SK-N-SH (cell line): ENCODE data around the gene WWOX. TPM values are rescaled to one million over a fixed set of nuclear protein-coding genes. Genes with fewer than 3 reads are reported as not detected.

Source experiments
- CTCF ChIA-PET: fragments of 300-600, 350-600 bp; formaldehyde crosslinking; extraction: SDS; loops from one replicate; lab custom pipeline; 2021; lab: Yijun Ruan, JAX
- POLR2A ChIA-PET: fragments of 350-600 bp; sonication (Branson Sonifier 250); formaldehyde crosslinking; extraction: SDS; loops from one replicate; lab custom pipeline; 2020; ENCODE audit warnings: antibody characterized with exemption, inconsistent platforms; lab: Yijun Ruan, JAX
- DNase-seq: peaks from one replicate; pipeline ENCODE4 v3.0.0; 2012
- H2AFZ ChIP-seq: fragments of 200-600 bp; sonication (generic); 2 replicates; pipeline ENCODE4 v1.8.1; 2016; ENCODE audit warnings: antibody characterized with exemption, mild to moderate bottlenecking, low read depth
- H3F3A ChIP-seq: fragments of 200-600 bp; sonication (generic); replicated peaks from 2 replicates; pipeline ENCODE3; 2016; ENCODE audit warnings: antibody characterized with exemption, mild to moderate bottlenecking; ENCODE audit not compliant: insufficient read depth
- H3K27ac ChIP-seq, 2 experiments: fragments of 200-500 bp in 1 of 2; fragments of 200-600 bp in 1 of 2; sonication (Bioruptor generic) in 1 of 2; sonication (generic), shearing (Covaris generic) in 1 of 2; 2 replicates each; pipeline versions ENCODE4 v1.5.1 to v1.6.1; 2014 to 2016; ENCODE audit warnings: low read depth in 2 of 2, inconsistent platforms in 1 of 2, low read length in 1 of 2, mild to moderate bottlenecking in 1 of 2, mixed read lengths in 1 of 2
- H3K27me3 ChIP-seq: fragments of 200-600 bp; sonication (generic), shearing (Covaris generic); 2 replicates; pipeline ENCODE4 v1.6.1; 2016; ENCODE audit warnings: mixed run types; ENCODE audit not compliant: insufficient read depth
- H3K36me3 ChIP-seq, 2 experiments: fragments of 200-500 bp in 1 of 2; fragments of 200-600 bp in 1 of 2; sonication (Bioruptor generic) in 1 of 2; sonication (generic) in 1 of 2; replicated peaks in 1 of 2; 2 replicates each; pipeline versions ENCODE3 to v1.5.1; 2014 to 2016; ENCODE audit warnings: low read length in 1 of 2, mild to moderate bottlenecking in 1 of 2; ENCODE audit not compliant: insufficient read depth in 2 of 2, control insufficient read depth in 1 of 2
- H3K4me1 ChIP-seq, 2 experiments: fragments of 200-500 bp in 1 of 2; fragments of 200-600 bp in 1 of 2; sonication (Bioruptor generic) in 1 of 2; sonication (generic), shearing (Covaris generic) in 1 of 2; 2 replicates each; pipeline versions ENCODE4 v1.5.1 to v1.6.1; 2014 to 2016; ENCODE audit warnings: low read depth in 1 of 2, low read length in 1 of 2, mixed run types in 1 of 2; ENCODE audit not compliant: insufficient read depth in 2 of 2, control insufficient read depth in 1 of 2
- H3K4me2 ChIP-seq: fragments of 200-600 bp; sonication (generic), shearing (Covaris generic); 2 replicates; pipeline ENCODE4 v1.6.1; 2017; ENCODE audit warnings: mixed run types
- H3K4me3 ChIP-seq, 2 experiments: fragments of 200-500 bp in 1 of 2; fragments of 200-600 bp in 1 of 2; sonication (Bioruptor generic) in 1 of 2; sonication (generic), shearing (Covaris generic) in 1 of 2; 2 replicates each; pipeline versions ENCODE4 v1.5.1 to v1.8.1; 2014 to 2016; ENCODE audit warnings: low read depth in 2 of 2, inconsistent platforms in 1 of 2, low read length in 1 of 2, mild to moderate bottlenecking in 1 of 2, mixed read lengths in 1 of 2, moderate library complexity in 1 of 2
- H3K79me2 ChIP-seq: fragments of 200-600 bp; sonication (generic); 2 replicates; pipeline ENCODE4 v1.8.1; 2017; ENCODE audit warnings: mild to moderate bottlenecking; ENCODE audit not compliant: insufficient read depth
- H3K9ac ChIP-seq: fragments of 200-600 bp; sonication (generic); 2 replicates; pipeline ENCODE4 v1.6.1; 2017; ENCODE audit warnings: mixed run types
- H3K9me2 ChIP-seq: fragments of 200-600 bp; sonication (generic); 2 replicates; pipeline ENCODE4 v1.6.1; 2017; ENCODE audit warnings: mixed run types
- H3K9me3 ChIP-seq: fragments of 200-600 bp; sonication (generic); 2 replicates; pipeline ENCODE4 v1.6.1; 2017; ENCODE audit warnings: mixed run types, mild to moderate bottlenecking, moderate library complexity
- H4K20me1 ChIP-seq: fragments of 200-600 bp; sonication (generic); 2 replicates; pipeline ENCODE4 v1.6.1; 2017; ENCODE audit warnings: mild to moderate bottlenecking, mixed run types; ENCODE audit not compliant: insufficient read depth
- ELF1 ChIP-seq: IDR thresholded peaks from 2 replicates; pipeline ENCODE4 v1.4.0; 2012
- FOXJ3 ChIP-seq: sonication (generic); formaldehyde crosslinking; IDR thresholded peaks from 2 replicates; pipeline ENCODE4 v1.5.1; 2020; ENCODE audit warnings: mild to moderate bottlenecking, missing genetic modification reagents
- GATA2 ChIP-seq: sonication (generic); formaldehyde crosslinking; IDR thresholded peaks from 2 replicates; pipeline ENCODE4 v1.5.0; 2020; ENCODE audit warnings: mild to moderate bottlenecking, missing genetic modification reagents
- MEF2A ChIP-seq: IDR thresholded peaks from 2 replicates; pipeline ENCODE4 v1.4.0; 2012; ENCODE audit warnings: low read depth, borderline replicate concordance
- NRF1 ChIP-seq: IDR thresholded peaks from 2 replicates; pipeline ENCODE4 v1.6.1; 2012; ENCODE audit warnings: low read depth, mild to moderate bottlenecking, low read length
- POLR2AphosphoS5 ChIP-seq: IDR thresholded peaks from 2 replicates; pipeline ENCODE4 v1.6.1; 2012; ENCODE audit warnings: low read depth, low read length
- RCOR1 ChIP-seq: fragments of 150-350 bp; IDR thresholded peaks from 2 replicates; pipeline ENCODE4 v1.6.1; 2017; ENCODE audit warnings: antibody characterized with exemption, low read length
- SMC3 ChIP-seq: IDR thresholded peaks from 2 replicates; pipeline ENCODE4 v1.6.1; 2012; ENCODE audit warnings: low read depth, low read length, improper control_type of control experiment
- TCF12 ChIP-seq: IDR thresholded peaks from 2 replicates; pipeline ENCODE4 v1.4.0; 2012
- USF2 ChIP-seq: fragments of 150-350 bp; IDR thresholded peaks from 2 replicates; pipeline ENCODE4 v1.6.1; 2017; ENCODE audit warnings: antibody characterized with exemption, low read length, low read depth, borderline replicate concordance
- YY1 ChIP-seq: IDR thresholded peaks from 2 replicates; pipeline ENCODE4 v1.4.0; 2012; ENCODE audit warnings: low read depth, mild to moderate bottlenecking
- WGBS: methylation state at CpG from one replicate; pipeline ENCODE4 v1.1.6; 2017; ENCODE audit warnings: low lambda C conversion rate; 5-methylcytosine and 5-hydroxymethylcytosine counted together
- polyA plus RNA-seq, 3 experiments: library from polyadenylated mRNA; depleted of rRNA; stranded (reverse); fragments of >200 nt; gene quantifications; 2 replicates each; pipeline ENCODE4 v1.2.3, GENCODE V29; 2012

The WWOX gene
- polyA plus RNA-seq, 1 of the 3 experiments (the other 2 are of a cell fraction) = 10.8 TPM

DNA sequence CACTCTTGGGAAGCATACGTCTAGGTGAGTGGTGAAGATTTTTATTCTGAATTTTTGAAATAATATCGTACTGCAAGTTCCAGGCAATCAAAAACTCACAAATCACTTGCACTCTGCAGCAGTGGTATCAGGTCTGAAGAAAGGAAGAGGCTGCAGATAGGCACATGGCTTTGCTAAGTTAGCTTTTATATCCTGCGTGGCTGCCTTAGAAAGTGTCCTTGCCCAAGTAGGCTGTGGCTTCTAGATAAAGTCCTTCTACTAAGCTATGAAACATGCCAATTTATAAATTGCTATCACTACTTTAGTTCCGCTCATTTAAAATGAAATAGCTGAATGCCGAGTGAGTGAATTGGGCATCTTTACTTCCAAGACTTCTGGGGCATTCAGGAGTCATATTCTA, 17.9 kb downstream of the WWOX start:
- no peak for TF ChIP-seq POLR2AphosphoS5
- no peak for TF ChIP-seq RCOR1
- TF ChIP-seq YY1 = no peak
- no peak for TF ChIP-seq FOXJ3 (CRISPR knock-in tag)
- TF ChIP-seq TCF12 = no peak
- TF ChIP-seq GATA2 (CRISPR knock-in tag) = no peak
- TF ChIP-seq, all 33 proteins: peak for 0
- Histone ChIP-seq H3K79me2 (no peaks in the 10 kb centered on the region), H3K27me3 (no peaks in the 10 kb centered on the region), H2AFZ (no peak overlapping the region), H3K9me3 (no peaks in the 10 kb centered on the region), H4K20me1 (no peaks in the 10 kb centered on the region), H3F3A (no peaks in the 10 kb centered on the region), H3K4me2 (no peak overlapping the region), H3K9me2 (no peaks in the 10 kb centered on the region), H3K27ac (no peak overlapping the region), H3K9ac (no peak overlapping the region), H3K4me3 (no peak overlapping the region), H3K36me3 (peaks cover 4 to 18% of the 10 kb centered on the region in 2 experiments), H3K4me1 (no peaks in the 10 kb centered on the region; a peak in 1 of 4 replicates)
- no peak for DNase-seq
- POLR2A ChIA-PET = no interaction called here
- WGBS = 94% methylated on average over 5 of the region's 5 CpGs
- CTCF ChIA-PET = interaction anchor here (1.9 kb wide), 1 partner anchor 18 kb away, joined by 7 read pairs; the partner anchor contains the start of gene WWOX

DNA sequence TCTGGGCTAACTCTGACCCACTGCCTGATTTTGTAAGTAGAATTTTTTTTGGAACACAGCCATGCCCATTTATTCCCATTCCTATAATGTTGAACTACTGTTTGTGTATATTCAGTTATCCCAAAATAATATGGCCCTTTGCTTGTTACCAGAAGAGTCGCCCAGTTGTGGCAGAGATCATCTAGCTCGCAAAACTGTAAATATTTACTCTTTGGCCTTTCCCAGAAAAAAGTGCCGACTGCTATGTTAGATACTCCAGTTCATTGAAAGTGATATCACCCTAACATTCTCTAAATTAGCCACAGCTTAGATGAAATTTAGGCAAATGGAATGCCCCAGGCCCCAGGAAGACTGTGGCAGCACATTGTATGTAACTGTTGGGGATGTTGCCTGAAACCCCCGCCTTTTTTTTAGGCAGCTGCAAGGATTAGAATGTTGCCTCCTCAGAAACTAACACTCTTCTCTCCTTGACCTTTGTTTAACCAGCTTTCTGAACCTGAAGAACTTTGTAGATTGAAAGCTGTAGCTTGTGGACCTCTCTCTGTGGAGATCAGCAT, 19.1 kb downstream of the WWOX start:
- ChIA-PET POLR2A (no interaction called here), CTCF (interaction anchor here (0.6 to 1.5 kb wide), 4 partner anchors 15 to 645 kb away, joined by 3 to 4 read pairs (median 4); no protein-coding TSS in a partner anchor)
- Histone ChIP-seq H3K9ac (no peak overlapping the region), H3K4me1 (no peaks in the 10 kb centered on the region; a peak in 1 of 4 replicates), H3K4me3 (no peak overlapping the region), H3K4me2 (no peak overlapping the region), H3K79me2 (no peaks in the 10 kb centered on the region), H3K36me3 (peaks cover 4 to 18% of the 10 kb centered on the region in 2 experiments), H3F3A (no peaks in the 10 kb centered on the region), H3K9me3 (no peaks in the 10 kb centered on the region), H4K20me1 (no peaks in the 10 kb centered on the region), H3K9me2 (no peaks in the 10 kb centered on the region), H3K27ac (no peak overlapping the region), H3K27me3 (no peaks in the 10 kb centered on the region), H2AFZ (no peak overlapping the region)
- WGBS = 89% methylated on average over 4 of the region's 4 CpGs
- TF ChIP-seq USF2 = no peak
- no peak for TF ChIP-seq NRF1
- TF ChIP-seq ELF1 = no peak
- no peak for TF ChIP-seq YY1
- no peak for TF ChIP-seq POLR2AphosphoS5
- no peak for TF ChIP-seq SMC3
- no peak for TF ChIP-seq RCOR1
- no peak for TF ChIP-seq MEF2A
- DNase-seq = no peak
